ENCODE measurements around the gene TTN.

The TTN gene

GRCh38 chr2:178707476-178707875 lies 99.7 kb downstream of the TTN start:
- FAIRE-seq = no peak
- no peak for DNase-seq (ENCODE audit: insufficient read length, low spot score)
- no peak for TF ChIP-seq CTCF (IDR thresholded peaks at IDR 0.05; ENCODE audit: insufficient read depth, missing control alignments)

GRCh38 chr2:178704876-178705275 lies 102.3 kb downstream of the TTN start:
- FAIRE-seq (no peak), DNase-seq (ENCODE audit: insufficient read length, low spot score) (no peak)
- TF ChIP-seq CTCF (IDR thresholded peaks at IDR 0.05; ENCODE audit: insufficient read depth, missing control alignments) = no peak

GRCh38 chr2:178702361-178702760 lies 104.9 kb downstream of the TTN start:
- no peak for TF ChIP-seq CTCF (IDR thresholded peaks at IDR 0.05; ENCODE audit: insufficient read depth, missing control alignments)
- FAIRE-seq (no peak), DNase-seq (ENCODE audit: insufficient read length, low spot score) (no peak)

- FAIRE-seq (peak; percentile 75), DNase-seq (ENCODE audit: insufficient read length, low spot score) (peak; percentile 17)
- peak; percentile 82 for TF ChIP-seq CTCF (IDR thresholded peaks at IDR 0.05; ENCODE audit: insufficient read depth, missing control alignments)
Measured at GRCh38 chr2:178700922-178701342, 106.3 kb downstream of the TTN start.

DNA sequence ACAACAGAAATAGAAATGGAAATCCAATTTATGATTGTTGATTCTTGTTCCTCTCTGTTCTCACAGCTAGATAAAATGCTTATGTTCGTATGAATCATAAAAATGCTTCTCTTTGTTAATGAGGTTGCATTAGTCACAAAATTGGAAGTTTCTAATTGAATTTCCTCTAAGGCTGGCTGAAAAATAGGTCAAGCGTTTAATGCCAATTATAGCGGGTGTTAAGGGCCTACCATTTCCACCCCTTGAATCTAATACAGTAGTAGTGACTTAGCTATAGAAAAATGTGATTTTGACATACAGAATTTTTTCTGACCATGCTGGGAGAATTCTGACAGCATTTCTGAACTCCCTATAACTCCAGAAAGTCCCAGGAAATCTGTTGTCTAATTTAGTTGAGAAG lies 107.1 kb downstream of the TTN start:
- no peak for TF ChIP-seq CTCF (IDR thresholded peaks at IDR 0.05; ENCODE audit: insufficient read depth, missing control alignments)
- DNase-seq (ENCODE audit: insufficient read length, low spot score) (no peak), FAIRE-seq (no peak)

DNA sequence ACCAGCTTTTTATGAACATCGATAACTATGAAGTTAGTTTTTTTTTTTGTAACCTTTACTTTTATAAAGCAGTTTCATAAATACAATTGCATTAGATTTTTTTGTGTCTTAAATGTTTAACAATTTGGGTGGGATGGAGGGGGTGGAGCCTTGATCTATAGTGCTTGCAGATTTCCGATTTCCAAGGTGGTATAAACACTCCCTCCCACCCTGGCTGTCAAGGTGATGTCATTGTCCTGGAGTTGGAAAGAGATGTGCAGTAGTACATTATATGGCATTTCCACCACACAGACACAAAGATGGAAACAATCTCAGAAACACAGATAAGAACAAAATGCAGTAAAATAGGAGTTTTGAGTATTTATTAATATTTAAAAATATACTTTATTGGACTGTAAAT lies 114.4 kb downstream of the TTN start:
- FAIRE-seq = no peak
- no peak for DNase-seq (ENCODE audit: insufficient read length, low spot score)
- TF ChIP-seq CTCF (IDR thresholded peaks at IDR 0.05; ENCODE audit: insufficient read depth, missing control alignments) = no peak

DNA sequence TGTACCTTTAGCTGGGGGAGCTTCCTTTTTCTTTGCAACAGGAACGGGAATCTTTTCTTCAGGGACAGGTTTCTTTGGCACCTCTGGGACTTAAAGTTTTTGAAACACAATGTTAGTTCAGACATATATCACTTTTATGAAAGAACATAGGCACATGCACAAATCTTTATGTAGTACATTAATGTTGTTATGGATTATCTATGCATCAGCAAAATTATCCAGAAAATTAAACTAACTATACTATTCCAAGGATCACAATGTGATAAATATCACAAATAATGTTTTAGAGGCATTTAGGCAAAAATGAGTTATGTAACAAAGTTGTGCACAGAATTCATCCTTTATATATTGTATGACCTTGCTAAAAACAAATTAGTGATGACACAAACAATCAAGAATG lies 117.4 kb downstream of the TTN start:
- DNase-seq (ENCODE audit: insufficient read length, low spot score) (no peak), FAIRE-seq (no peak)
- no peak for TF ChIP-seq CTCF (IDR thresholded peaks at IDR 0.05; ENCODE audit: insufficient read depth, missing control alignments)
